Natural killer cell (primary cell): ENCODE data around the gene ALB. TPM values are rescaled to one million over a fixed set of nuclear protein-coding genes. Genes with fewer than 3 reads are reported as not detected.

Experiments
- ATAC-seq, 3 donors: fragments of 150-1000 bp in 2 of 3; fragments of 200-7000 bp in 1 of 3; cut with Tn5 transposase; 1 replicate in 1 of 3; 2 replicates in 2 of 3; pipeline ENCODE4 v1.10.0; 2021; ENCODE audit warnings: mild to moderate bottlenecking in 2 of 3, moderate library complexity in 2 of 3
- DNase-seq, 2 donors: peaks; one replicate each; pipeline versions ENCODE4 v3.0.0 to v3.0.0-alpha.2; 2013 to 2021; ENCODE audit warnings: mixed read lengths in 1 of 2
- H3K27ac ChIP-seq: one replicate; pipeline ENCODE4 v1.5.1; 2013; ENCODE audit warnings: mild to moderate bottlenecking, low read length
- H3K27me3 ChIP-seq: one replicate; pipeline ENCODE4 v1.6.1; 2013; ENCODE audit warnings: low read length; ENCODE audit not compliant: control insufficient read depth, insufficient read depth
- H3K36me3 ChIP-seq: one replicate; pipeline ENCODE4 v1.6.1; 2013; ENCODE audit warnings: low read length; ENCODE audit not compliant: control insufficient read depth, insufficient read depth
- H3K4me1 ChIP-seq: one replicate; pipeline ENCODE4 v1.6.1; 2013; ENCODE audit warnings: low read length; ENCODE audit not compliant: control insufficient read depth, insufficient read depth
- H3K4me3 ChIP-seq: one replicate; pipeline ENCODE4 v1.5.1; 2013; ENCODE audit warnings: low read length
- H3K9me3 ChIP-seq: one replicate; pipeline ENCODE4 v1.6.1; 2013; ENCODE audit warnings: low read length; ENCODE audit not compliant: control insufficient read depth, insufficient read depth
- H3K27ac Mint-ChIP-seq, 2 donors: one replicate each; pipeline ENCODE4 v1.8.0; 2022; ENCODE audit warnings: mild to moderate bottlenecking in 2 of 2, mixed read lengths in 2 of 2, moderate library complexity in 1 of 2
- H3K27me3 Mint-ChIP-seq, 2 donors: one replicate each; pipeline ENCODE4 v1.8.0; 2022; ENCODE audit warnings: low read depth in 2 of 2, mixed read lengths in 2 of 2
- H3K36me3 Mint-ChIP-seq: one replicate; pipeline ENCODE4 v1.8.0; 2022; ENCODE audit warnings: mixed read lengths
- H3K4me1 Mint-ChIP-seq, 2 donors: one replicate each; pipeline ENCODE4 v1.8.0; 2022; ENCODE audit warnings: mixed read lengths in 2 of 2
- H3K4me3 Mint-ChIP-seq: one replicate; pipeline ENCODE4 v1.8.0; 2022; ENCODE audit warnings: mild to moderate bottlenecking, moderate library complexity, mixed read lengths
- H3K9me3 Mint-ChIP-seq, 2 donors: one replicate each; pipeline ENCODE4 v1.8.0; 2022; ENCODE audit warnings: mixed read lengths in 2 of 2
- CTCF ChIP-seq: fragments of 200-600 bp; IDR thresholded peaks from one replicate; pipeline ENCODE4 v1.8.0; 2022; ENCODE audit warnings: antibody characterized with exemption
- WGBS: methylation state at CpG from one replicate; pipeline ENCODE4 v1.1.7; 2013; ENCODE audit warnings: missing lambda C conversion rate; ENCODE audit not compliant: insufficient coverage; 5-methylcytosine and 5-hydroxymethylcytosine counted together
- intact Hi-C: fragments of 100-400 bp; cut with micrococcal nuclease; formaldehyde crosslinking; loops from one replicate; pipeline ENCODE4 v1.14.2; 2022
- total RNA-seq, 4 donors: library from RNA; stranded (reverse); fragments of 120-200 nt in 1 of 4; gene quantifications; one replicate each; pipeline versions ENCODE4 v1.2.3 to v1.2.4, GENCODE V29; 2013 to 2022

ALB gene
- total RNA-seq, 3 donors from 2014 or later (not counting 1 experiment from before 2014, with no cell fraction given) = not detected

GRCh38 chr4:73438048-73438447 is 34.0 kb downstream of the ALB start:
- Histone ChIP-seq H3K9me3 (no peaks in the 10 kb centered on the region), H3K27me3 (no peaks in the 10 kb centered on the region), H3K36me3 (no peaks in the 10 kb centered on the region), H3K27ac (no peak overlapping the region), H3K4me1 (no peaks in the 10 kb centered on the region), H3K4me3 (no peak overlapping the region)
- ATAC-seq = no peak
- no peaks in the 10 kb centered on the region for H3K27me3 Mint-ChIP-seq
- intact Hi-C loops = no loop called here
- no peaks in the 10 kb centered on the region for H3K36me3 Mint-ChIP-seq
- no peak for TF ChIP-seq CTCF
- no peaks in the 10 kb centered on the region for H3K4me1 Mint-ChIP-seq
- no peak for DNase-seq
- H3K4me3 Mint-ChIP-seq = no peak overlapping the region
- no peak overlapping the region for H3K27ac Mint-ChIP-seq
- WGBS = 74% methylated on average over 1 of the region's 1 CpG
- H3K9me3 Mint-ChIP-seq = no peaks in the 10 kb centered on the region

DNA sequence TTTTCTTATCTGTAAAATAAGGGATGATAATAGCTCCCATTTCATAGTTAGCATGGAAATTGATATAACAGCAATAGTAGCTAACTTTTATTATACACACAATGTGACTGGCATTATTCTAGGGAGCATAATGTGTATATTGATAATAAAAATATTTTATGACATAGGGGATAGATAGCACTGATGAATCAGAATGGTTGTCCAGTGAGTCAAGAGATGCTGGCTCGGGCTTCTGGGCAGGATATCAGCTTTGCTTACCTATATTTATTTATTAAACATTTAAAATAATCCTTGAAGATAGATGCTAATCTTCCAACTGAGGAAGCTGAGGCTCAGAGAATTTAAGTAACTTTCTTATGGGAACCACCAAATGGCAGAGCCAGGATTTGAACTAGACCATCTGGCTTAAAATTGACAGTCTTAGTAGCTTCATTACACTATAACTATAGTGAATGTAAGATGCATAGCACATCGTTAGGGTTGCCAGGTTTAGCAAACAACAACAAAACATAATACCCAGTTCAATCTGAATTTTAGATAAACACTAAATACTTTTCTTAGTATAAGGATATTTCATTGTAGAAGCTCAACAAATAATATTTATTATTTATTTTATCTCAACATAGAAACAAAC is 34.6 kb downstream of the ALB start:
- Mint-ChIP-seq H3K27me3 (no peaks in the 10 kb centered on the region), H3K9me3 (no peaks in the 10 kb centered on the region), H3K4me3 (no peak overlapping the region), H3K36me3 (no peaks in the 10 kb centered on the region), H3K4me1 (no peaks in the 10 kb centered on the region), H3K27ac (no peak overlapping the region)
- no CpG with 5 or more reads among the region's 2 CpGs for WGBS
- Histone ChIP-seq H3K36me3 (no peaks in the 10 kb centered on the region), H3K27ac (no peak overlapping the region), H3K27me3 (no peaks in the 10 kb centered on the region), H3K9me3 (no peaks in the 10 kb centered on the region), H3K4me3 (no peak overlapping the region), H3K4me1 (no peaks in the 10 kb centered on the region)
- no peak for TF ChIP-seq CTCF
- intact Hi-C loops = no loop called here
- ATAC-seq (no peak), DNase-seq (no peak)

DNA sequence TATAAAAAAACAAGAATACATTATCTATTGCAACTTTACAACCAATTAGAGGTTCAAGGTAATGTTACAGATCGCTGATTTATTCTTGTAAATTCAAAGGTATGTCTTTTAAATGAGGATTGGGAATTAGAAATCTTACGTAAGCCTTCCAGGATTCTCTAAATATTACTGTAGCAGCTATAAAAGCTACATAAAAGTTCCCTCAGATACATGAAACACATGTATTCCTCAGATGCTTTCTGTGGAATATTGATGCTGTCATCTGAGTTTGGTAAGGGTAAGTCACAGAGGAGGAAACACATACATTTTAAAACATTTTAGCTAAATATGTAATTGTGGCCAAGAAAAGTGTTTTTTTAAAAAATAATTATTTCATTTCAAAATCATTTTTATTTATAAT is 35.4 kb downstream of the ALB start:
- no peak for TF ChIP-seq CTCF
- H3K27me3 Mint-ChIP-seq = no peaks in the 10 kb centered on the region
- DNase-seq = no peak
- no peaks in the 10 kb centered on the region for H3K36me3 Mint-ChIP-seq
- no peak overlapping the region for H3K4me3 Mint-ChIP-seq
- Histone ChIP-seq H3K27ac (no peak overlapping the region), H3K9me3 (no peaks in the 10 kb centered on the region), H3K27me3 (no peaks in the 10 kb centered on the region), H3K4me3 (no peak overlapping the region), H3K4me1 (no peaks in the 10 kb centered on the region), H3K36me3 (no peaks in the 10 kb centered on the region)
- no CpG with 5 or more reads among the region's 2 CpGs for WGBS
- ATAC-seq = no peak
- intact Hi-C loops = no loop called here
- no peaks in the 10 kb centered on the region for H3K9me3 Mint-ChIP-seq
- no peaks in the 10 kb centered on the region for H3K4me1 Mint-ChIP-seq
- H3K27ac Mint-ChIP-seq = no peak overlapping the region

- Histone ChIP-seq H3K27me3 (no peaks in the 10 kb centered on the region), H3K9me3 (no peaks in the 10 kb centered on the region), H3K4me3 (no peak overlapping the region), H3K4me1 (no peaks in the 10 kb centered on the region), H3K27ac (no peak overlapping the region), H3K36me3 (no peaks in the 10 kb centered on the region)
- Mint-ChIP-seq H3K27ac (no peak overlapping the region), H3K36me3 (no peaks in the 10 kb centered on the region), H3K4me3 (no peak overlapping the region), H3K27me3 (no peaks in the 10 kb centered on the region), H3K4me1 (no peaks in the 10 kb centered on the region), H3K9me3 (no peaks in the 10 kb centered on the region)
- TF ChIP-seq CTCF = no peak
- intact Hi-C loops = no loop called here
- DNase-seq (no peak), ATAC-seq (no peak)
- 91% methylated on average over 3 of the region's 3 CpGs for WGBS
These were observed 35.9 kb downstream of the ALB start for GRCh38 chr4:73439991-73440390.
